IPS DF 4.7 (cell line): ENCODE results near the gene ZBTB17.

Experiments
- DNase-seq: peaks from one replicate; pipeline ENCODE4 v3.0.0-alpha.2; 2013; ENCODE audit warnings: low spot score; ENCODE audit errors: extremely low read depth

ZBTB17 gene

GRCh38 chr1:15948091-15948591 is 27.8 kb downstream of the ZBTB17 start:
- no peak for DNase-seq

- DNase-seq: no peak
Measured at GRCh38 chr1:15947382-15948090, 28.4 kb downstream of the ZBTB17 start.

- no peak for DNase-seq
Measured at GRCh38 chr1:15946571-15947381, 29.1 kb downstream of the ZBTB17 start.

- DNase-seq: no peak
Measured at GRCh38 chr1:15945832-15946448, 30.0 kb downstream of the ZBTB17 start.

- DNase-seq: no peak
Measured at GRCh38 chr1:15945011-15945831, 30.7 kb downstream of the ZBTB17 start.

GRCh38 chr1:15944308-15945010 is 31.4 kb downstream of the ZBTB17 start:
- no peak for DNase-seq

GRCh38 chr1:15943992-15944307 is 32.0 kb downstream of the ZBTB17 start:
- DNase-seq: no peak

GRCh38 chr1:15943328-15943991 is 32.4 kb downstream of the ZBTB17 start:
- no peak for DNase-seq

GRCh38 chr1:15942661-15943327 is 33.1 kb downstream of the ZBTB17 start:
- no peak for DNase-seq

- no peak for DNase-seq
Measured at GRCh38 chr1:15941899-15942660, 33.8 kb downstream of the ZBTB17 start.

GRCh38 chr1:15941044-15941840 is 34.7 kb downstream of the ZBTB17 start:
- DNase-seq: no peak

- DNase-seq: no peak
Measured at GRCh38 chr1:15940110-15941043, 35.5 kb downstream of the ZBTB17 start.

- DNase-seq: no peak
Measured at GRCh38 chr1:15939181-15940109, 36.5 kb downstream of the ZBTB17 start.

- DNase-seq: no peak
Measured at GRCh38 chr1:15938628-15939161, 37.2 kb downstream of the ZBTB17 start.

- no peak for DNase-seq
Measured at GRCh38 chr1:15937706-15938168, 38.2 kb downstream of the ZBTB17 start.

GRCh38 chr1:15937146-15937545 is 38.8 kb downstream of the ZBTB17 start:
- DNase-seq: no peak
